ENCODE measurements around the gene PWWP3B. TPM values are rescaled to one million over a fixed set of nuclear protein-coding genes. Genes with fewer than 3 reads are reported as not detected.
"Not testable (repeated sequence)": the region's sequence is repeated elsewhere in the genome, so short reads cannot be mapped to it uniquely, and the experiment has no call there.

PWWP3B gene
- polyA plus RNA-seq (ENCODE audit: insufficient read length in 4 of 4) = 1 to 10 TPM; 2.3 to 3.6 (median 3.3) TPM

DNA sequence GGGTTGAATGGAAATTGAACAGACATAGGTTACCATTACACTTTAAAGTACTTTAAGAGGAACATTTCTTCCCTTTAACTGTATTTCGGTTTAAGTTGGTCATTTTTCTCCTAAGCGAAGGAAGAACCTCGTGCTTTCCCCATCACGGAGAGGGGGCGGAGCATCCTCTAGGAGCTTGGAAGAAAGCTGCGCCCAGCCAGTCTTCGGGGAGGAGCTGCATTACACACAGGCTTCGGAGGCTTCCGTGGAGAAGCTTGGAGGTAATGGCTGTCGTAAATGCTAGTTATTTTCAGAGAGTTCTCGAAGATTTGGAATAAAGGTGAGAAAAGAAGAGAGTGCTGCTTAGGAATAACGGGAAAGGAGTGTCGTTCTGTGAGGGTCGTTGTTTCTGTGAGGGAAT is at the start of gene PWWP3B:
TSS of gene PWWP3B (plus strand) at position 199 of the 400 bp plus-strand sequence. CDS start 37,128 bp downstream, outside the sequence.
- peak in 1 of 4 donors; percentile 4 for DNase-seq (ENCODE audit: low read depth in 4 of 4, low spot score in 3 of 4)

DNA sequence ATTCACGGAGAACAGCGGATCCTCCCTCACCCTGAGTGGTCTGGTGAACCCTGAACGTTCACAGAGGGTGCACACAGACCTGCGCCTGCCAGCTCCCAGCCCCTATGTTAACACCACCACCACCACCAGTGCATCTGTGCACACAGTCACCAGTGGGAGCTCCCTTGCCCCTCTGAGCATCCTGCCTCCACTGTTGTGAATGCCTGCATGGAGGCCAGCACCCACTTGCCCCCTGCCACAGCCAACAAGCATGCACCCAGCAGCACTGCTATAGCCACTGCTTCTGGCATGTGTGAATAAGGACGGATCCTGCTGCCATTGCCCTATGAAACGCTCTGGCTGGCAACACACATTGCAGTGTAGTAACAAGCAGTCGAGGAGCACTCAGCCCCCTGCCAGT is 29.1 kb upstream of the PWWP3B start:
- DNase-seq (ENCODE audit: low read depth in 4 of 4, low spot score in 3 of 4) = no peak

DNA sequence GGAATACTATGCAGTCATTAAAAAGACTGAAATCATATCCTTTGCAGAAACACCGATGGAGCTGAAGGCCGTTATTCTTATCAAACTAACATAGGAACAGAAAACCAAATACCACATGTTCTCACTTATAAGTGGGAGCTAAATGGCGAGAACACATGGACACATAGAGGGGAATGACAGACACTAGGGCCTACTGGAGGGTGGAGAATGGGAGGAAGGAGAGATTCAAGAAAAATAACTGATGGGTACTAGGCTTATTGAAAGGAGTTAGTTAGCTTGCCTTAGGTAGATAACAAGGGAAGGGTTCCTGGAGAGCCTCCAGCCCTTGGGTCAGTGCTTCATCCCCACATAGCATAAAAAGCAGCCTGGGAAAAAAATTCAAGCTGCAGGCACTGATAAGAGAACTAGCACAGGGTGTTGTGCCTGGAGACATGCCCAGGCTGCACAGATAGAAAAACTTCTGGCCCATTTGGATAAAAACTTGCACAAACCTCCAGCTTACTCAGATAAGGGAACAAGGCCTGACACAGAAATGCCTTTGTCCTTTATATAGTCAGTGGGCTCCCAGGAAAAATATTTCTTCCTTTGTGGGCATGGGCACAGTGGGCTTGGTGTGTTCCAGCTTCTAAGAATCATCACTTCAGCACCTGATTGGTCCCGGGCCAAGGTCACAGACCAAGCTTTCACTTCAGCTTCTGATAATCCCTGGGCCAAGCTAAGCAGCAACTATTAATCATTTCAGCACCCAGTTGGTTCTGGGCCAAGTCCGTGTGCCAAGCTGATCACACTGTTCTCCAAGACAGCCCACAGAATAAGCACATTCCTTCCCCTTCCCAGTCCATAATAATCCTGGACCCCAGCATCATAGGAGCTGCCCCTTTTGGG is 23.1 kb upstream of the PWWP3B start:
- DNase-seq (ENCODE audit: low read depth in 4 of 4, low spot score in 3 of 4) = no peak

GRCh38 chrX:106150701-106151100 is 17.4 kb upstream of the PWWP3B start:
- DNase-seq (ENCODE audit: low read depth in 4 of 4, low spot score in 3 of 4) = no peak

GRCh38 chrX:106159861-106160282 is 8.2 kb upstream of the PWWP3B start:
- DNase-seq (ENCODE audit: low read depth in 4 of 4, low spot score in 3 of 4) = no peak

DNA sequence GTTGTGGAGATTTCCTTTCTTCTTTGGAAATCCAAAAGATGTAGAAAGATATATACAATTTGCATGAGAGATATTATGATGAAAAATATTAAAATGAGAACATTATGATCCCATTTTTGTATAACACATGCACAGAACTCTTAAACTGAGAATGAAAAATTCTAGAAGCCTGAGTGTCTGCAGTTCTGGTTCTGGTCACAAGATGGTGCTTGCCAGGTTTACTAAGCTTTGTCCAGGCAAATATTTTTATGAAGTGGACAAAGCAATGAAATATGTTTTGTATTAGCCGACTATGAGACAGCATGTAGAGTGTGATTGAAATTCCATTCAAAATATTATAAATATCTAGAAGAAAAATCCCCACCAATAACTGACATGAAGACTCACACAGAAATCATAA is 2.2 kb downstream of the PWWP3B start:
- no peak for DNase-seq (ENCODE audit: low read depth in 4 of 4, low spot score in 3 of 4)

GRCh38 chrX:106171293-106171820 is 3.3 kb downstream of the PWWP3B start:
- no peak for DNase-seq (ENCODE audit: low read depth in 4 of 4, low spot score in 3 of 4)

DNA sequence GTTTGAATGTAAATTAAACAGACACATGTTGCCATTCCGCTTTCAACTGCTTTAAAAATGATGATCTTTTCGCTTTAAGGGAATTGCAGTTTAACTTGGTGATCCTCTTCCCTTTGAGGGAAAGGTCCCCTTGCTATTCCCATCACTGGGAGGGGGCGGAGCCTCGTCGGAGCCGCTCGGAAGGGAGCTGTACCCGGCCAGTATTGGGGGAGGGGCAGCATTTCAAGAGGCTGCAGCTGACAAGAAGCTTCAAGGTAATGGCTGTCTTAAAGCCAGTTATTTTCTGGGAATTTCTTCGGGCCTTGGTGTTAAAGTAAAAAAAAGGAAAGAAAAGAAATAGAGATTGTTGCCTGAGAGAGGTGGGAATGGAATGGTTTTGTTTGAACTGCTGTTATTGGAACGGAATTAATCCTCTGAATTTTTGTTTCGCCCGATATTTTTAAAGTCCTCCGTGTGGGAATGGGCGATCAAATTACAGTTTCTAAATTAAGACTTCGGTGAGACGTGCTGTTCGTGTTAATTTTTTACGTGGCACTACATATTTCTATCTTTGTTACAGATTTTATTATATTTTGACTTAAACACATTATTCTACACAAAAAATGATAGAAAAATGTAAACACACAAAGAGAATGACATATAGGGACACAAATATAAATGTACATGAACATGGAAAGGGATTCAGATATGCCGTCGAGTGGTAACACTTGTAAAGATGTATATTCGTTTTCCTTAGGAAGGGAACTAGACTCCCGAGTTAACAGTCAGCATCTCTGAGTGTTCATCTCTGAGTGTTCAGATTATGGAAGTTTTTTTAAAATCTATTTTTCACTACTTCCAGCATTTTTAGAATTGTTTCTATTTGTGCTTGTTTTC is 9.2 kb downstream of the PWWP3B start:
- DNase-seq (ENCODE audit: low read depth in 4 of 4, low spot score in 3 of 4) = peak; percentile 35 to 49 (median 38)

DNA sequence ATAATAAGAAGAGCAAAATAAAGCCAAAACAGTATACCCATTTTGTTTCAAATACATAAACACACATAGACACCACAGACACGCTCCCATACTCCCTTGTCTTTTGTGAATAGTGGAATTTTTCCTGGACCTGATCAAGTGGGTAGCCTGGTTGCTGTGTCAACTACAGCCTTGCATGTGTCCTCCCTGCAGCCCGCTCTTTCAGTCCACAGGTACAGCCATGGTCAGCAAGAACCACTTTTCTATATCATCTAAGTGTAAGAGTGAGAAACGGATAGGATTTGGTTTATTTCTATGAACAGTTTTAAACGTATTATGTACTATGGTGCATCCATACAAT is 9.8 kb downstream of the PWWP3B start:
- no peak for DNase-seq (ENCODE audit: low read depth in 4 of 4, low spot score in 3 of 4)

GRCh38 chrX:106178826-106179225 is 10.7 kb downstream of the PWWP3B start:
- DNase-seq (ENCODE audit: low read depth in 4 of 4, low spot score in 3 of 4) = no peak

DNA sequence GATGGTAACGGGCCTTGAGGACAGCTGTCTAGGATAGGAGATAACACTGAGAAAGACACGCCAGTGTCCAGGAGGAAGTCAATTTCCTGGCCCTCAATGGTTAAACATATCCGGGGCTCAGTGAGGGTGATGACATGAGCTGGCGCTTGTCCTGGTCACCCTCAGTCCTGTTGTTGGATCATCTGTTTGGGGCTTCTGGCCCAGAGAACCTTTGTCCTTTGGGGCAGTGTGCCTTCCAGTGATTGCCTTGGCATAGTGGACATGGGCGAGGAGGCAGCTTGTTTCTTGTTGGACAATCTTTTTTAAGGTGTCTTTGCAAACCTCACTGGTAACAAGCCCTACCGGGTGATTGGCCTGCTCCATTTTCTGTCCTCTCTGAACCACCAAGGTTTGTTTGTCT is 15.6 kb downstream of the PWWP3B start:
- not testable (repeated sequence) for DNase-seq (ENCODE audit: low read depth in 4 of 4, low spot score in 3 of 4)

DNA sequence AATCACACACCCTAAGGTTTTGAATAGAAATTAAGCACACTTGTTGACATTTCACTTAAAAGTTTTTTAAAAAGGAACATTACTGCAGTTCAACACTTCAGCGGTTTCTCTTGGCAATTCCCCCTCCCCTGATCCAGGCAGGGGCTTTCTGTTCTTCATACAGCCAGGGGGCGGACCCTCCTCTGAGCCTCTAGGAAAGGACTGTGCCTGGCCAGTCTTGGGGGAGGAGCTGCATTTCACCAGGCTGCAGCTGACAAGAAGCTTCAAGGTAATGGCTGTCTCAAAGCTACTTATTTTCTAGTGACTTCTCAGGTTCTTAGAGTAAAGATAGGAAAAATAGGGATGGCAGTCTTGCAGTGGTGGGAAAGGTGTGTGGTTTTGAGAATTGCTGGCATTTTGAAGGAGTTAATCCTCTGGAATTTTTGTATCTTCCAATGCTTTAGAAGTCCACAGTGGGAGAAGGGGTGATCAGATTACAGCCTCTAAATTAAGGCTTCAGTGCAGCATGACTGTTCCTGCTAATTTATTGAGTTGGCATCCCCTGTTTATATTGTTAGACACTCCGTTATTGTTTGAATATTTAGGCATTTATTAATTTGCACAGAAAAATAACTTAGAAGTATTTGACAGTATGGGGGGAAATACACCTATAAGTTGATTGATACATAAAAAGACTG is 33.5 kb downstream of the PWWP3B start:
- DNase-seq (ENCODE audit: low read depth in 4 of 4, low spot score in 3 of 4) = peak in 2 of 4 donors; percentile 1 to 7

GRCh38 chrX:106203315-106203714 is 35.2 kb downstream of the PWWP3B start:
- DNase-seq (ENCODE audit: low read depth in 4 of 4, low spot score in 3 of 4) = no peak

- no peak for DNase-seq (ENCODE audit: low read depth in 4 of 4, low spot score in 3 of 4)
Observed at GRCh38 chrX:106208154-106208553, 40.0 kb downstream of the PWWP3B start.

Other genes starting within 250 kb of the PWWP3B start
- gene SERPINA7, start 129.6 kb upstream of the PWWP3B start, polyA plus RNA-seq (ENCODE audit: insufficient read length in 4 of 4) = under 1 TPM; 0.10 to 0.42 (median 0.20) TPM